HPDE6-E6E7 (cell line): ENCODE data around the gene RAD50.
"Not testable (repeated sequence)": the region's sequence is repeated elsewhere in the genome, so short reads cannot be mapped to it uniquely, and the experiment has no call there.

Experiments used
- DNase-seq: peaks from one replicate; pipeline ENCODE4 v3.0.0; 2011; ENCODE audit warnings: missing footprints; ENCODE audit errors: extremely low spot score

Gene RAD50

DNA sequence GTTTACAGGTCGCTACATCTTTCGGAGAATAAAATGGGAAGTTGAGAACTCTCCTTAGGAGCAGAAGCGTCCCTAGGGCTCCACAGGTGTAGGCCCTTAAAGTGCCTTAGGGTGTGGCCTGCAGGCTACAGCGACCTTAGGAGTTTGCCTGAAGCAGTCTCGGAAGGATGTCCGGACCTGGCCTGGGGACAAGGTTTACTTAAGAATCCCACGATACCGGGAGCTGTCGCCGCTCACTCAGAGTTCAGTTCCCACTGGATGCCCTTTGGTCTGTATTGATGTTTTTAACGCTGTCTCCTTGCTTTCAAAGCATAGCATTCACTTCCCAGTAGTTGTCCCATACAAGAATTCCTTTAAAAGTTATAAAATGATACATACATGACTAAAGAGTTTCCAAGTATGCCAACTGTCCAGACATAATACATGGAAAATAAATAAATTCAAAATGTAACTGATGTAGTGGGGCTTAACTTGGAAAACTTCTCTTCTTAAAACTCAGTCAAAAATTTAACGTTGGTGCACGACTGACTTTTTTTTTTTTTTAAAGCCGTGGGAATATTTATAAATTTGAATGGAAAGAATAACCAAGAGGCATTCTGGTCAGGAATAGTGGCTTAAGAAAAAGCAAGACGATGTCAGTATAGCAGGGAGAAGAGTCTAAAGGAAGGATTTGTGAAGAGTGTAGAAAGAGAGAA lies 848 bp downstream of the RAD50 start:
- DNase-seq = no peak

DNA sequence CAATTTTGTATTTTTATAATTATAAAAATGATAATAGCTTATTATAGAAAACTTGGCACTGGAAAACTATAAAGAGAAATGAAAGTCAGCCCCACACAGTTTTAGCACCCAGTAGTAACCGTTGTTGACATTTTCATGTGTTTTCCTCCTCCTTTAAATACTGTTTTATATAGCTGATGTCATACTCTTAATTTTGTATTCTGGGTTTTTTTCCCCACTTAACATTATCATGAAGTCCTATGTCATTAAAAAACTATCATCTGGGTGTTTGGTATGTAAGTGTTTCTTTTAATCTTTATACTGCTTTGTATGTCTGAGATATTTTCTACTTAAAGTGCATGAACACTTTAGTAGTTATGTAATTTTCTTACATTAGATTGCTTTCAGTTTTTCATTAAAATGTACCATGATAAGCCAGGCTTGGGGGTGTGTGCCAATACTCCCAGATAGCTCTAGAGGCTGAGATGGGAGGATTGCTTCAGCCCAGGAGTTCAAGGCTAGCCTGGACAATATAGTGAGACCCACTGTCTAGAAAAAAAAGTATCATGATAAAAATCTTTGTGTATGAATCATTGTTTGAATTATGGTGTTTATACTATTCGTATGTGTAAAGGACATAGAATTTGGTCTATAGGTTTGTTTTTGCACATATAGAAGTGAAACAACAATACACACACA lies 2.7 kb downstream of the RAD50 start:
- no peak for DNase-seq

DNA sequence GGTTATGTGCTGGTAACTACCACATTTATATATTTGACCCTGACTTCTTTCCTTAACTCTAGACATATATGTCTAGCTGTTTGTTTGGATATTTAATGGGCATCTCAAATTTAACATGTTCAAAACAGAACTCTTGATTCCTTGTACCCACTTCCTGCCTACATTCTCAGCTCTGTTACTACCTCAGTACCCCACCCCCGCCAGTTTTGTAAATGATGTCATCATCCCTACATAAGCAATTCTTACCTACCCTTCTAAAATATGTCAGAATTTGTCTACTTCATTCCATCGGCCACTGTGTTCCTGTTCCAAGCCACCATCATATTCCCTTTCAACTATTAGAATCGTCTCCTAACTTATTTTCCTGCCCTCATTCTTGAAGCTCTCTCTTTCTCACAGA lies 4.8 kb downstream of the RAD50 start:
- DNase-seq = no peak

DNA sequence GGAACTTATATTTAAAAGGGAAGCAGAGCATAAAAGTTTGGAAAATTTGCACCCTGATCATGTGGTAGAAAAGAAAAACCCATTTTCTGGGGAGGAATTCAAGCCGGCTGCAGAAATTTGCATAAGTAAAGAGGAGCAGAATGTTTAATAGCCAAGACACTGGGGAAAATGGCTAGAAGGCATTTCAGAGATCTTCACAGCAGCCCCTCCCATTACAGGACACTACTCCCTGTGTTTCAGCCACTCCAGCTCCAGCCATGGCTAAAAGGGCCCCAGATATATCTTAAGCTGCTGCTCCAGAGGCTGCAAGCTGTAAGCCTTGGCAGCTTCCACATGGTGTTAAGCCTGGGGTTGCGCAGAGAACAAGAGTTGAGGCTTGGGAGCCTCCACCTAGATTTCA lies 7.8 kb downstream of the RAD50 start:
- not testable (repeated sequence) for DNase-seq

DNA sequence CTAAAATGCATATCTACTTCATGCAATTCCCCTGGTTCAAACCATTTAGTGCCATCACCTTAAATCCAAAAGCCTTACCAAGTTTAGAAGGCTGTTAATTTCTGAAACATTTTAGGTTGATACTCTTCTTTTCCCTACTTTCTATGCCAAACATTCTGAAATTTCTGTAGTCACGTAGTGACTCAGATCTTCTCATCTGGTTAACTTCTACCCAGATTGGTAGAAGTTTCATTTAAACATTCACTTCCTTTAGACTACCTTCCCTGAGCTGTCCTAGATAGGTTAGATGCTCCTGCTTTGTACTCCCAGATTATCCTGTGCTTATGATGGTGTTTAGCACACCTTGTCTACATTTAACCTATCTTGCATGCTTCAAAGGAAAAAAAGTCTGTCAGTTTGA lies 9.9 kb downstream of the RAD50 start:
- no peak for DNase-seq

DNA sequence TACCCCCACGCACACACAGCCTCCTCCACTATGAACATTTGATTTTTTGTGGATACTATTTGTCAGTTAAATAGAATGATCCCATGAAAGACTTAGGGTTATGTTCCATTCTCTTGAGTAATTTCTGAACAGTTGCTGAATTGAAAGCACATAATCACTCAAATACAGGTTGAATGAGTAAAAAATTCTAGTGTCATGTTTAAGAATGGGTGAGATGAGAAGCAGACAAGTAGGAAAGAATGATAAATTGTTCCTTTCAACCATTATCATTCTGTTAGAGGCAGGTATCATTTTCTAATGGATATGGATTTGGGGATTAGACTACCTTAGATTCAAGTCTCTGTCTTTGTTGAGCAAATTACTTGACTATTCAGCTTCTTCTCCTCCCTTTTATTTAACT lies 19.3 kb downstream of the RAD50 start:
- DNase-seq = no peak

DNA sequence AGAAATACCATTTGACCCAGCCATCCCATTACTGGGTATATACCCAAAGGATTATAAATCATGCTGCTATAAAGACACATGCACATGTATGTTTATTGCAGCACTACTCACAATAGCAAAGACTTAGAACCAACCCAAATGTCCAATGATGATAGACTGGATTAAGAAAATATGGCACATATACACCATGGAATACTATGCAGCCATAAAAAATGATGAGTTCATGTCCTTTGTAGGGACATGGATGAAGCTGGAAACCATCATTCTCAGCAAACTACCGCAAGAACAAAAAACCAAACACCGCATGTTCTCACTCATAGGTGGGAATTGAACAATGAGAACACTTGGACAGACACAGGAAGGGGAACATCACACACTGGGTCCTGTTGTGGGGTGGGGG lies 27.8 kb downstream of the RAD50 start:
- DNase-seq = not testable (repeated sequence)

DNA sequence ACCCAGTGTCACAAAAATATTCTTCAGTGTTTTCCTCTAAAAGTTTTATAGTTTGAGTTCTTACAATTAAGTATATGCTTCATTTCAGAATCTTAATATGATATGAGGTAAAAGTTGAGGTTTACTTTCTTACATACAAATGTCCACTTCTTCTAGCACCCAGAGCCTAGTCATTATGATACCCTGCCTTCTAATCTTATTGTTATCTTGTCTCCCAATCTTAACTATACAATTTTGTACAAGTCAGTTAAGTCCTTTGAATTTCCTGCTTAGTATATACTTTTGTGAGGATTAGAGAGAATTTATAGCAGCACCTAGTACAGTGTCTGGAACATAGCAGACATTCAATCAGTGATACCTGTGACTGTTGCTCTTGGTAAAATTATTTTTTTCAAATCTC lies 29.3 kb downstream of the RAD50 start:
- DNase-seq = no peak

DNA sequence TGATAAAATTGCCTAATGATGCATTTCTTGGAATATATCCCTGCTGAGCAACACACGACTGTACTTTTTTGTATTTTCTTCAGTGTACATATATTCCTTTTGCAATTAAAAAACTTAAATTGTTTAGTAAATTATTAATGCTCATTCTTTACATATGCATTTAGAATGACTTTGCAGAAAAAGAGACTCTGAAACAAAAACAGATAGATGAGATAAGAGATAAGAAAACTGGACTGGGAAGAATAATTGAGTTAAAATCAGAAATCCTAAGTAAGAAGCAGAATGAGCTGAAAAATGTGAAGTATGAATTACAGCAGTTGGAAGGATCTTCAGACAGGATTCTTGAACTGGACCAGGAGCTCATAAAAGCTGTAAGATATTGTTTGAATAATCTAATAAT lies 32.7 kb downstream of the RAD50 start:
- no peak for DNase-seq

DNA sequence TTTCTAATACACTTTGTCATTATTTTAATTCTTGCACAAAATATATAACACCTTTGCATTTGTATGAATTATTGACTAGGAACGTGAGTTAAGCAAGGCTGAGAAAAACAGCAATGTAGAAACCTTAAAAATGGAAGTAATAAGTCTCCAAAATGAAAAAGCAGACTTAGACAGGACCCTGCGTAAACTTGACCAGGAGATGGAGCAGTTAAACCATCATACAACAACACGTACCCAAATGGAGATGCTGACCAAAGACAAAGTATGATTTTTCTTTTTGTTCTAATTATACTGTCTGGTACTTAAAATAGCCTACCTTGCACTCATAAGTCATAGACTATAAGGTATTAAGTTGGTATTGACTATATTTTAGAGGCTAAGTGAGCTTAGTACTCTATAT lies 34.4 kb downstream of the RAD50 start:
- DNase-seq = no peak

DNA sequence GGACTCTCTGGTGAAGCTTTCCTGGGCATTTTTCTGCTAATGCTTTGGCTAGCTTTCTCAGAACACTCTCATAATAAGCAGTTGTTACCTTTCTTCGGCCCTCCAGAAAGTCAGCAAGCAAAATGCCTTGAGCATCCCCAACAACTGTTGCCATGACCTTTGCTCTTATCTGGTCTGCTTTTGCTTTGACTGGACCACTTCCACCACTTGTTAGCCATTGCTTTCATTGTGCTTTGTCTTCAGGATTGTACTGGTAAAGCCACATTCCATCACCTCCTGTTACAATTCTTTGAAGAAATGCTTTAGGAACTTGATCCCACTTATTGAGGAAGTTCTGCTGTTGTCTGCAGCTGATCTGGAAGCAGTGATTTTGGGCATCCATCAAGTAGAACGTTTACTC lies 35.7 kb downstream of the RAD50 start:
- DNase-seq = no peak

DNA sequence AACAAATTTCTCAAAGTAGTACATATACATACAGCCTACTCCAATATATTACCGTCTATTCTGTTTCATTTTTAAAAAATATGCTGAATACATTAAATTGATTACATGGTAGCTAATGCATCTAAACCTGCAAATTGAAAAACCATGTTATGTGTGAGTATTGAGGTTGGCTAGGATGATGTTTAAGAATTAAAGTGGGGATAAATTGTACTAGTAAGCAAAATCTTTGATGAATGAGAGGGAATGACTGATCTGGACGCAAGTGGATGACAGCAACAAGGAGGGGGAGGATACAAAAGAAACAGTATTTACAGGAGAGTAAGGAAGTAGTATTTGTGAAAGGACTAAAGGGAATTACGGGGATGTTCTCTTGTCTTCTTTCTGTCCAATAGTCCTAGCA lies 37.4 kb downstream of the RAD50 start:
- DNase-seq = no peak

DNA sequence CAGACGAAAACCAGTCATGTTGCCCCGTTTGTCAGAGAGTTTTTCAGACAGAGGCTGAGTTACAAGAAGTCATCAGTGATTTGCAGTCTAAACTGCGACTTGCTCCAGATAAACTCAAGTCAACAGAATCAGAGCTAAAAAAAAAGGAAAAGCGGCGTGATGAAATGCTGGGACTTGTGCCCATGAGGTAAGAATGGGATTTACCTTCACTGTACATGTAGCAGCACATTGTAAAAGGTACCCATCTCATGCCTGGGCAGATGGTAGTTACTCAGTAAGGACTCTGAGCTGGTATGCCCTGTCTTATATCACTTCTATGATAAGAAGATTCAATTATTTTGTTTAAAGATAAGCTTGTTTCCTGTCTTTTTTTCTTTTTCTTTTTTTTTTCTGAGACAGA lies 38.8 kb downstream of the RAD50 start:
- no peak for DNase-seq

DNA sequence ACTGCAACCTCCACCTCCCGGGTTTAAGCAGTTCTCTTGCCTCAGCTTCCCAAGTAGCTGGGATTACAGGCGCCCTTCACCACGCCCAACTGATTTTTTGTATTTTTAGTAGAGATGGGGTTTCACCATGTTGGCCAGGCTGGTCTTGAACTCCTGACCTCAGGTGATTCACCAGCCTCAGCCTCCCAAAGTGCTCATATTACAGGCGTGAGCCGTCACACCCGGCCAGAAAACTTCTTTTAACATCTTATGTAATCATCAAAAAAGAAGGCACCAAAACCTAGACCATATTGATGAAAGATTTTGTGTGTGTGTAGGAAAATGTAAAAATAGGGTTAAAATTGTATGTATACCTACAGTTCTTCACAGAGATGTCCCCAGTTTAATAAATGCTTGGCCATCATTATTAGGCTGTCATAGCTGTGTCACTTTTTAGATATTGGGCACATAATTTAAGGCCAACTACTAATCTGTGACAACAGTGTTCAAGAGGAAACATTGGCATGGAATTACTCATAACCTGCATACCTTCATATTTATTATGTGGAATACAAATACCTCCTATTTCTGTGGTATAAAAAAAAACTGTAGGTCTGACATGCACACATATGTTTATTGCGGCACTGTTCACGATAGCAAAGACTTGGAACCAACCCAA lies 44.4 kb downstream of the RAD50 start:
- DNase-seq = no peak

DNA sequence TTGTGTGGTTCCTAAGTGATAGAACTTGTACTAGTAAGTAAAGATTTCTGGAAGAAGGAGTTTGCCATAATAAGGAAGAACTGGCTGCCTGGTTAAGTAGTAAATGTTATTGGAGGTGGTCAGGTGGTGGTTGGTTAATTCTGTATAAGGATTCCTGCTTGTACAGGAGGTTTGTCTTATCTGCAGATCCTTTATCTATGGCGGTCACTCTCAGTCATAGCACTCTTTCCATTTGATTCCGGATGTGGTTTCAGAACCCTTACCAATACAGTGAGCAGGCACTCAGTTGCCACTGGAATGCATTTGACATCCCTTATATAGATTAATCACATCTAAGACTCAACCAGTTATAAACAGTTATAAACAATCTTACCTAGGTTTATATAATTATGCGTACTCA lies 50.3 kb downstream of the RAD50 start:
- no peak for DNase-seq

DNA sequence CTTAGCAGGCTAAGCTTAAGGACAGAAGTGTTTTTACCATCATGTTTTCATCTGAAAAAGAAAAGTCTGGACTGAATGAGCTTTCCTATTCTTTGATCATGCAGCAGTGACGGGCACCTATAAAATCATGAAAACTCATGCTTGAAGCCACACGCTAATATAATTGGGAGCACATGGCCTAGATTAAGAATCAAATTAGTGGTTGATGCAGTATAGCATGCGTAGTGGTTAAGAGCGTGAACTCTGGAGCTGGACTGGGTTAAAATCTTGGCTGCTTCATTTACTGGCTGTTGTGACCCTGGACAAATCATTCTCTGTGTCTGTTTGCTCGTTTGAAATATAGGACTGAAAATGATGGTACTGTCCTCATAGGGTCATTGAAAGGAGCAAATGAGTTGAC lies 51.3 kb downstream of the RAD50 start:
- DNase-seq = no peak

DNA sequence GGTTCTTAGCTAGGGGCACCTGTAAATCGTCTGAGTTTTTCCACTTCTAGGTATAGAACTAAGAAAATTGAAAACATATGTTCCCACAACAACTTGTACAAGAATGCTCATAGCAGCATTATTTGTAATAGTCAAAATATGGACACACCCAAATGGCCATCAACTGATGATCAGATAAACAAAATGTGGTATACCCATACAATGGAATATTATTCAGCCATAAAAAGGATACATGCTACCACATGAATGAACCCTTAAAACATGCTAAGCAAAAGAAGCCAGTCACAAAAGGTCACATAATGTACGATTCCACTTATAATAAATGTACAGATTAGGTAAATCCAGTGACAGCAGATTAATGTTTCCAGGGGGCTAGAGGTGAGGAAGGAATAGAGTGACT lies 55.2 kb downstream of the RAD50 start:
- no peak for DNase-seq

DNA sequence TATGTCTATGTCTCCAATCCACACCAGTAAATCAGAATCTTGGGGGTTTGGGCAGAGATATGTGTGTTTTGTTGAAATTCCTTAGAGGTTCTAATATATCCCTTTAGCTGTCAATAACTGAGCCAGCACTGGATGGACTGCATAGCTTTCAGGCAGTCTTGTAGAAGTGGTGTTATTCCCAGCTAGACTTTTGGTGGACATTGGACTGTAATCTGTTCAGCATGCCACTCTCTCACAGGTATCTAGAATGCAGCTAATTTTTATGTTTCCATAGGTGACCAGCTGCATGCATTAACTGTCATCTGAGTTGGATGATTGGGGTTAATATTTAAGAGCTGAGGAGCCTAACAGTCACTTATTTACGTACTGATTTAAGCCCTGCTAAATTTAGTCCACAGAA lies 56.1 kb downstream of the RAD50 start:
- DNase-seq = no peak

DNA sequence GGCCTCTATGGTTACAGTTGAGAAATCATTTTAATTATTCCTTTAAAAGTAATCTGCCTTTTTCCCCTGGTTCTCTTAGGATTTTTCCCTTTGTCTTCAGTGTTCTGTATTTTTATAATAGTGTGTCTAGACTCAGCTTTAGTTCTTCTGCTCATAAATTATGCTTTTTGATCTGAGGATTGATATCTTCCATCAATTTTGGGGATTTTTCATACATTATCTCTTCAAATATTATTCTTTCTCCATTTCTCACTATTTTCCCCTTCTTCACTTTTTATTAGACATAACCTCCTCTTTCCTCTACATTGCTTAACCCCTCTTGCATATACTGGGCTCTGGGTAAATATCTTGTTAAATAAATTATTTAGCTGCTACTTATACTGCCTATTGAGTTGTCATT lies 64.9 kb downstream of the RAD50 start:
- no peak for DNase-seq

DNA sequence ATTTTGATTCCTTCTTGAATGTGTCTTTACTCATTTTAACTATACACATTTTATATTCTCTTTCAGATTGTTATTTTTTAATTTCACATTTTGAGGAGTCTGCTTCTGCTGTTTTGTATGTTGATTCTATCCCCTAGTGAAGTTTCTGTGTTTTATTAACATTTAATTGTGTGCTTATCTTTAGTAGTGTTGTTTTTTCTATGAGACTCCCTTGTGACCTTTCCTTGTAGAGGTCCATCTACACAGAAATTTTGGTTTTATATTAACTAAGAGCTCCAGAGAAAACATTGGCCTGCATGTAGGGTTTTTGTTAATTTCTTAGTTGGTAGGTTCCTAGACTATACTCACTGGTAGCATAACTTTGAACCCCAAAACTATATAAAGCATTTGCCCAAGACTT lies 65.8 kb downstream of the RAD50 start:
- DNase-seq = no peak

DNA sequence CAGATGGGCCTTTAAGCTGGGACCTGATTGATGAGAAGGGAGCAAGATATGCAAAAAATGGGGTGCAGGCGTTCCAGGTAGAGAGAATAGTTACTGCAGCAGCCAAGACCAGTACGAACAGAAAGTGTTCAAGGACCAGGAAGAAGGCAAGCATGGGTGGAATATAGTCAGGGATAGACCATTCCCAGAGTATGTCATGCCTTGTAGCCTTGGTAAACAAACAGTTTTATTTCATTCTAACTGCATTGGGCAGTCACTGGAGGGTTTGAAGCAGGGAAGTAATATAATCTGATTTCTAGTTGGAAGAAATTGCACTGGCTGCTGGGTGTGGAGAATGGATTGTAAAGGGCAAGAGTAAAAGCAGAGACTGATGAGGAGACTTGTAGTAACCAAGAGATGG lies 70.7 kb downstream of the RAD50 start:
- no peak for DNase-seq

DNA sequence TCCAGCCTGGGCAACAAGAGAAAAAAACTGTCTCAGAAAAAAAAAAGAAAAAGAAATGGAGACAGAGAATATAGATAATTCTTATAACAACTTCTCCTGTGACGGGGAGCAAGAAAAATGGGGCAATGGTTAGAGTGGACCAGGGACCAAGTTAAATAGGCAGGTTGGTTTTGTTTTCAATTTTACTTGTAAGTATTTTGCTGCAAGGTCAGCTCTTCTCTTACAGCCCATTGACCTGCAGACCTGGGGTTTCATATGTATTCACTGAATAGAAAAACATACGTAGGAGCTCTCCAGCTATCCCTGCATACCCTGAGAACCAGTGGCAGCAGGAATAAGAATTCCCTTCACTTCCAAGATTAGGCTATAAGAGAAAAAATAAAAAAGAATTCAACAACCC lies 72.0 kb downstream of the RAD50 start:
- no peak for DNase-seq

DNA sequence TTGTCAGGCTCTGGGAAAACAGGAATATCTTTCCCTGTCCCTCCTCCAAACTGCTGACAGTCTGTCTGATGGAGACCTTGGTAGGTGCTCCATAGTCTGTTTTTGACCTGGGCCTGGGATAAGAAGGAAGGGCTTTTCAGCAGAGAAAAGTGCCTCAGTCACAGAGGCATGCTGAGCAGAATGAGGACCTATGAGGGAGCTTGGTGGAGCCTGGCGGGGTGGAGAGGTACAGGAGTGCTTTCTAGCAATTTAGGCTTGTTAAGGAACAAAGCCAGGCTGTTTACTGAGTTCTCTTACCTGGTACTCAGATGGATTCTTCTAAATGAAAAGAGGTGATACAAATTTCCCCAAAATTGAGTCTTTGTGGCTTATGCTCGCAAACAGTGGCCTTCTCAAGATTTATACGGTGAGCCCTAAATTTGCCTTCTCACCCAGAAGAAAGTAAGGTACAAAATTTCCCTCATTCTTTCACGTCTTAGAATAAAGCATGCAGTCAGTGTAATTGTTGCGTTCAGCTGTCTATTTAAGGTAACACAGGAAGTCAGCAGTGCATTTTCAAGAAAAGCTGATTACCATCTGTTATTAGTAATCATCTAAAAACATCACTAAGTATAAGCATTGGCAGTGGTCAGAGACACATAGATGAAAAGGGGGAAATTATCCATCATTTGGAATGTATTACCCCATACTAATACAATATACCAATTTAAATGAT lies 72.6 kb downstream of the RAD50 start:
- no peak for DNase-seq
